Measurements from ENCODE around the gene KNSTRN. TPM values are rescaled to one million over a fixed set of nuclear protein-coding genes. Genes with fewer than 3 reads are reported as not detected.

Gene KNSTRN
- total and polyA plus RNA-seq, 8 donors, result 2.2 to 8.4 (median 3.5) TPM

- 89 to 90% methylated on average over 4 of the region's 4 CpGs for WGBS, 2 donors
- FAIRE-seq, result no peak
- no peaks in the 10 kb centered on the region for H3K4me1 ChIP-seq
- H3K9me3 ChIP-seq, result no peaks in the 10 kb centered on the region
- no peak for DNase-seq
- peaks cover 0 to 8% (median 4%) of the 10 kb centered on the region in 3 donors for H3K36me3 ChIP-seq
- ATAC-seq, result no peak
- TF ChIP-seq, protein P1, sequence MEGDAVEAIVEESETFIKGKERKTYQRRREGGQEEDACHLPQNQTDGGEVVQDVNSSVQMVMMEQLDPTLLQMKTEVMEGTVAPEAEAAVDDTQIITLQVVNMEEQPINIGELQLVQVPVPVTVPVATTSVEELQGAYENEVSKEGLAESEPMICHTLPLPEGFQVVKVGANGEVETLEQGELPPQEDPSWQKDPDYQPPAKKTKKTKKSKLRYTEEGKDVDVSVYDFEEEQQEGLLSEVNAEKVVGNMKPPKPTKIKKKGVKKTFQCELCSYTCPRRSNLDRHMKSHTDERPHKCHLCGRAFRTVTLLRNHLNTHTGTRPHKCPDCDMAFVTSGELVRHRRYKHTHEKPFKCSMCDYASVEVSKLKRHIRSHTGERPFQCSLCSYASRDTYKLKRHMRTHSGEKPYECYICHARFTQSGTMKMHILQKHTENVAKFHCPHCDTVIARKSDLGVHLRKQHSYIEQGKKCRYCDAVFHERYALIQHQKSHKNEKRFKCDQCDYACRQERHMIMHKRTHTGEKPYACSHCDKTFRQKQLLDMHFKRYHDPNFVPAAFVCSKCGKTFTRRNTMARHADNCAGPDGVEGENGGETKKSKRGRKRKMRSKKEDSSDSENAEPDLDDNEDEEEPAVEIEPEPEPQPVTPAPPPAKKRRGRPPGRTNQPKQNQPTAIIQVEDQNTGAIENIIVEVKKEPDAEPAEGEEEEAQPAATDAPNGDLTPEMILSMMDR (IDR thresholded peaks at IDR 0.05), result no peak
- no peak overlapping the region for H3K27ac ChIP-seq
- H3K27me3 ChIP-seq, result no peaks in the 10 kb centered on the region
- no peak overlapping the region for H3K4me3 ChIP-seq
- intact Hi-C loops (cut with DNase I), result no loop called here
Observed at GRCh38 chr15:40392986-40393948, 10.7 kb downstream of the KNSTRN start.

- no peak overlapping the region for H3K27ac ChIP-seq
- 89 to 92% methylated on average over 8 of the region's 8 CpGs for WGBS, 2 donors
- intact Hi-C loops (cut with DNase I), result no loop called here
- DNase-seq (no peak), FAIRE-seq (no peak), ATAC-seq (no peak)
- H3K9me3 ChIP-seq, result no peaks in the 10 kb centered on the region
- TF ChIP-seq, protein P1 (IDR thresholded peaks at IDR 0.05), result no peak
- H3K36me3 ChIP-seq, result peaks cover 0 to 4% (median 0%) of the 10 kb centered on the region in 3 donors
- H3K4me3 ChIP-seq, result no peak overlapping the region
- no peaks in the 10 kb centered on the region for H3K27me3 ChIP-seq
- H3K4me1 ChIP-seq, result no peaks in the 10 kb centered on the region
Observed at GRCh38 chr15:40397688-40398412, 15.3 kb downstream of the KNSTRN start.

- DNase-seq (peak in 1 of 6 donors; percentile 33), FAIRE-seq (no peak), ATAC-seq (peak in 2 of 4 donors; percentile 60 to 68)
- 69 to 84% methylated on average over 4 of the region's 4 CpGs for WGBS, 2 donors
- Histone ChIP-seq H3K36me3 (peaks cover 0 to 4% (median 0%) of the 10 kb centered on the region in 3 donors), H3K9me3 (no peaks in the 10 kb centered on the region), H3K27ac (no peak overlapping the region), H3K4me3 (no peak overlapping the region), H3K27me3 (no peaks in the 10 kb centered on the region), H3K4me1 (no peaks in the 10 kb centered on the region)
- intact Hi-C loops (cut with DNase I), result no loop called here
- TF ChIP-seq, protein P1 (IDR thresholded peaks at IDR 0.05), result no peak
Observed at GRCh38 chr15:40398413-40398873, 15.9 kb downstream of the KNSTRN start.

GRCh38 chr15:40399370-40399769 lies 16.8 kb downstream of the KNSTRN start:
- no peaks in the 10 kb centered on the region for H3K36me3 ChIP-seq
- FAIRE-seq (no peak), ATAC-seq (no peak), DNase-seq (no peak)
- H3K27ac ChIP-seq, result no peak overlapping the region
- H3K9me3 ChIP-seq, result no peaks in the 10 kb centered on the region
- H3K4me3 ChIP-seq, result no peak overlapping the region
- H3K4me1 ChIP-seq, result no peaks in the 10 kb centered on the region
- 74 to 83% methylated on average over 7 of the region's 7 CpGs for WGBS, 2 donors
- no peaks in the 10 kb centered on the region for H3K27me3 ChIP-seq
- intact Hi-C loops (cut with DNase I), result no loop called here
- TF ChIP-seq, protein P1 (IDR thresholded peaks at IDR 0.05), result no peak
